HG03159 (cell line): ENCODE results near the gene SSX2B.
"Not testable (repeated sequence)": the region's sequence is repeated elsewhere in the genome, so short reads cannot be mapped to it uniquely, and the experiment has no call there.

Experiments used
- ATAC-seq: cut with Tn5 transposase; IDR thresholded peaks from one replicate; pipeline ENCODE4 v1.9.1; 2021; ENCODE audit warnings: mild to moderate bottlenecking, moderate library complexity; ENCODE audit not compliant: unreplicated experiment

SSX2B gene, protein sequence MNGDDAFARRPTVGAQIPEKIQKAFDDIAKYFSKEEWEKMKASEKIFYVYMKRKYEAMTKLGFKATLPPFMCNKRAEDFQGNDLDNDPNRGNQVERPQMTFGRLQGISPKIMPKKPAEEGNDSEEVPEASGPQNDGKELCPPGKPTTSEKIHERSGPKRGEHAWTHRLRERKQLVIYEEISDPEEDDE

DNA sequence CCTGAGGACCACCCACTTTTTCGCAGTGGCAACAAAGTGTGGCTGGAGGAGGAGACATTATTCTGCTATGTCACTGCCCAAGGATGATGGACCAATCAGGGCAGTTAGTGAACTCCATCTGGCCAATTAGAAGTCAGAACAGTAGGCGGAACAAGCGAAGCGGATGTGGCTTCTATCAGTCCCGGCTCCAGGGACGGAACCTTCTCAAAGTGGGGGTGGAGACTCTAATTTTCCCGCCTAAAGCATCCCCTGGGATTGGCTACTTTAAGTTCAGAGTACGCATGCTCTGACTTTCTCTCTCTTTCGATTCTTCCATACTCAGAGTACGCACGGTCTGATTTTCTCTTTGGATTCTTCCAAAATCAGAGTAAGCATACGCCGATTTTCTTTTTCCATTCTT lies at the start of gene SSX2B:
TSS of gene SSX2B (plus strand) at position 301 of the 400 bp plus-strand sequence. CDS start 1,429 bp downstream, outside the sequence.
- ATAC-seq = not testable (repeated sequence)

GRCh38 chrX:52707078-52707477 lies 44.0 kb upstream of the SSX2B start, which contains the start of gene SSX2:
Gene SSX2, minus strand, starts transcription at chrX:52707178. Its CDS starts 1,429 bp downstream, at chrX:52705749.
- ATAC-seq = not testable (repeated sequence)

- ATAC-seq = not testable (repeated sequence)
Observed at GRCh38 chrX:52765983-52766382, 14.9 kb downstream of the SSX2B start.

DNA sequence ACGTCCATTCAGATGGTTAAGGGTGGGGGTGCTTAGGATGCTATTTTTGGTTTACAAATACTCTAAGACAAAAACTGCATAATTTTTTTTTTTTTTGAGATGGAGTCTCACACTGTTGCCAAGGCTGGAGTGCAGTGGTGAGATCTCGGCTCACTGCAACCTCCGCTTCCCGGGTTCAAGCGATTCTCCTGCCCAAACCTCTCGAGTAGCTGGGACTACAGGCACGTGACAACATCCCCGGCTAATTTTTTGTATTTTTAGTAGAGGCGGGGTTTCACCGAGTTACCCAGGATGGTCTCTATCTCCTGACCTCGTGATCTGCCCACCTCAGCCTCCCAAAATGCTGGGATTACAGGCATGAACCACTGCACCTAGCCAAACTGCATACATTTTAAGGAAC lies 22.5 kb downstream of the SSX2B start:
- not testable (repeated sequence) for ATAC-seq

- ATAC-seq = not testable (repeated sequence)
Observed at GRCh38 chrX:52797327-52797726, 46.3 kb downstream of the SSX2B start, which contains the start of gene SPANXN5. Gene SPANXN5, minus strand, starts transcription at chrX:52797427. Its CDS starts 79 bp downstream, at chrX:52797348.

GRCh38 chrX:52804876-52805275 lies 53.8 kb downstream of the SSX2B start:
- not testable (repeated sequence) for ATAC-seq
